Heart right ventricle (tissue), 16 donors: ENCODE data around the gene TSNAX. TPM values are rescaled to one million over a fixed set of nuclear protein-coding genes. Genes with fewer than 3 reads are reported as not detected.
A peak's percentile ranks its signal among the peaks of the same experiment; 100 is the strongest.

Experiments
- ATAC-seq, 8 donors: fragments of 200-7000 bp; cut with Tn5 transposase; one replicate each; pipeline ENCODE4 v1.9.1; 2020; ENCODE audit warnings: mild to moderate bottlenecking in 8 of 8, moderate library complexity in 8 of 8, moderate number of reproducible peaks in 1 of 8
- DNase-seq, 2 donors: peaks; one replicate each; pipeline ENCODE4 v3.0.0-alpha.2; 2020
- H3K27ac ChIP-seq, 10 donors: fragments of 200-600 bp; sonication (generic) in 2 of 10; one replicate each; pipeline versions ENCODE4 v1.5.0 to v1.8.0; 2020 to 2022; ENCODE audit warnings: mild to moderate bottlenecking in 3 of 10
- H3K27me3 ChIP-seq, 7 donors: fragments of 200-600 bp; one replicate each; pipeline ENCODE4 v1.8.0; 2021 to 2022; ENCODE audit warnings: mild to moderate bottlenecking in 2 of 7
- H3K36me3 ChIP-seq, 9 donors: fragments of 200-600 bp; sonication (generic) in 1 of 9; one replicate each; pipeline versions ENCODE4 v1.5.0 to v1.8.0; 2020 to 2022; ENCODE audit warnings: mild to moderate bottlenecking in 2 of 9
- H3K4me1 ChIP-seq, 9 donors: fragments of 200-600 bp; sonication (generic) in 1 of 9; one replicate each; pipeline versions ENCODE4 v1.5.0 to v1.8.0; 2020 to 2022; ENCODE audit warnings: mild to moderate bottlenecking in 4 of 9
- H3K4me3 ChIP-seq, 10 donors: fragments of 200-600 bp; sonication (generic) in 2 of 10; one replicate each; pipeline versions ENCODE4 v1.5.0 to v1.8.0; 2020 to 2022; ENCODE audit warnings: mild to moderate bottlenecking in 7 of 10, moderate library complexity in 2 of 10
- H3K9me3 ChIP-seq, 11 donors: fragments of 200-600 bp in 10 of 11; sonication (generic) in 2 of 11; one replicate each; pipeline versions ENCODE4 v1.5.0 to v1.8.0; 2013 to 2022; ENCODE audit warnings: mild to moderate bottlenecking in 2 of 11, control low read depth in 1 of 11, moderate library complexity in 1 of 11
- WGBS, 2 donors: extraction: QIAGEN DNeasy Blood & Tissue Kit; methylation state at CpG; one replicate each; pipeline ENCODE4 v1.1.7; 2013; ENCODE audit warnings: inconsistent platforms in 1 of 2; 5-methylcytosine and 5-hydroxymethylcytosine counted together
- intact Hi-C, 10 donors: fragments of 100-400 bp; cut with DNase I; formaldehyde crosslinking; loops; one replicate each; pipeline versions ENCODE4 v1.11.1 to v1.14.2; 2022
- polyA plus RNA-seq, 2 donors: library from polyadenylated mRNA; stranded (reverse); fragments of 200-250 nt; gene quantifications; one replicate each; pipeline ENCODE4 v1.2.3, GENCODE V29; 2013
- total RNA-seq, 10 donors: library from RNA; stranded (reverse); fragmentation: NEBNext Ultra II Directional in 3 of 10; extraction: Animal tissue kit (Norgen Biotek cat#: 25700) in 3 of 10; gene quantifications; one replicate each; pipeline versions ENCODE4 v1.2.1 to v1.2.4, GENCODE V29; 2021 to 2023
- TF ChIP-seq, protein P1 (sequence below), 9 donors: fragments of 200-600 bp; sonication (generic) in 2 of 9; IDR thresholded peaks; one replicate each; pipeline versions ENCODE4 v1.5.0 to v1.8.0; 2021 to 2022; ENCODE audit warnings: antibody characterized with exemption in 9 of 9, mild to moderate bottlenecking in 5 of 9, moderate library complexity in 1 of 9
- donor health status: Arrhythmogenic right ventricular cardiomyopathy.
- donor health status: ischemic (EF 13 %, LVEDD 7.1; RV severe dilation, severe dysfunction).
- donor health status: healthy with polysubstance abuse.
- donor health status: DM: no; HTN: yes; CAD: no.
- donor health status: DM: no; HTN: no; CAD: no.
- donor health status: ischemic (EF 25% LVEDD 6.9; RV normal size, moderate dysfunction).
- donor health status: ischemic (EF 25% LVEDD 5.7; RV mildly dilated, moderate dysfunction).
- donor health status: healthy.
- donor health status: DM: yes; HTN: yes; CAD: no.
- donor health status: Ischemic cardiomyopathy.
- donor health status: ischemic (EF 35%, LVEDD 5.7; RV mildly dilated, moderate dysfunction).
- donor health status: nonischemic (EF 11% LVEDD 7.7; RV severe dilation, severe dysfunction).
- donor health status: DM: yes; HTN: yes; CAD: no.
- donor health status: PGD.
- donor health status: ischemic (EF 29% LVEDD 5.4; RV normal size, mild dysfunction).
- donor health status: nonischemic (EF 23%, LVEDD 6.1; RV moderate dilation, normal function).

Gene TSNAX
- total and polyA plus RNA-seq, 12 donors, result 11.8 to 37.9 (median 32.0) TPM

DNA sequence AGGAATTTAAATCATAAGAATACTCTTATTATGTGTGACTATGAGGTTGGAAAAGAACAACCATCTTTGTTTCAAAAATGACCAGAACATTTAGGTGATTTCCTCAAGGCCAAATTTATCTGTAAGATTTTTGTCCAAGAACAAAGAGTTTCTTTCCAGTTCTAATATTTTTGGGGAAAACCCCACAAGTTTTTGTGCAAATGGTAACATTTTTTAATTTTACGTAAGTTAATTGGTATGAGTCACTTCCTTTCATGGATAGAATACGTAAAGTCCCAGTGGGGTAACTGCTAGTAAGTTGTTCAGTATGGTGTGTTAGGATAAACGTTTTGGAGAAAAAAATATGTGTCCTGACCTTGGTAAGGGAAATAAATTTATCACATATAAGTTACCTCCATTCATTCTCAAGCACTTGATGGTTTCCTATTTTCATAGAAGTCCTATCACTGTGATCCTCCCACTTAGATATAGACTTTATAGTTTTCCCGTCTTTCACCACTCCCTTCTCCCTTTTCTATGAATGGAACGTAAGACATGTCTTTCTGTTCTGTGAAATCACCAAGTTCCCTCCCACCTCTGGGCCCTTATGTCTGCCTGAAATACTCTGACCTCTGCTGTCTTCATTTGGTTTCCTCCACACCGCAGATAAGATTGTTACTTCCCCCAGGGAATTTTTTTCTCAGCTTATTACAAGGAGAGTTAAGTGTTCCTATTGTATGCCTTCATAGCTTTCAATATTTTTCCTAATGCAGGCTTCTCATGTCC is 34.9 kb upstream of the TSNAX start:
- peaks cover 0 to 11% (median 8%) of the 10 kb centered on the region in 9 donors for H3K4me1 ChIP-seq
- intact Hi-C loops, result no loop called here
- H3K9me3 ChIP-seq, result peaks cover 0 to 8% (median under 1%) of the 10 kb centered on the region in 11 donors
- H3K27ac ChIP-seq, result peak overlapping the region in 1 of 10 donors; percentile 11
- 29 to 33% methylated on average over 6 of the region's 6 CpGs for WGBS, 2 donors
- DNase-seq (no peak), ATAC-seq (peak in 3 of 8 donors; percentile 33 to 58 (median 55))
- TF ChIP-seq, protein P1, sequence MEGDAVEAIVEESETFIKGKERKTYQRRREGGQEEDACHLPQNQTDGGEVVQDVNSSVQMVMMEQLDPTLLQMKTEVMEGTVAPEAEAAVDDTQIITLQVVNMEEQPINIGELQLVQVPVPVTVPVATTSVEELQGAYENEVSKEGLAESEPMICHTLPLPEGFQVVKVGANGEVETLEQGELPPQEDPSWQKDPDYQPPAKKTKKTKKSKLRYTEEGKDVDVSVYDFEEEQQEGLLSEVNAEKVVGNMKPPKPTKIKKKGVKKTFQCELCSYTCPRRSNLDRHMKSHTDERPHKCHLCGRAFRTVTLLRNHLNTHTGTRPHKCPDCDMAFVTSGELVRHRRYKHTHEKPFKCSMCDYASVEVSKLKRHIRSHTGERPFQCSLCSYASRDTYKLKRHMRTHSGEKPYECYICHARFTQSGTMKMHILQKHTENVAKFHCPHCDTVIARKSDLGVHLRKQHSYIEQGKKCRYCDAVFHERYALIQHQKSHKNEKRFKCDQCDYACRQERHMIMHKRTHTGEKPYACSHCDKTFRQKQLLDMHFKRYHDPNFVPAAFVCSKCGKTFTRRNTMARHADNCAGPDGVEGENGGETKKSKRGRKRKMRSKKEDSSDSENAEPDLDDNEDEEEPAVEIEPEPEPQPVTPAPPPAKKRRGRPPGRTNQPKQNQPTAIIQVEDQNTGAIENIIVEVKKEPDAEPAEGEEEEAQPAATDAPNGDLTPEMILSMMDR (IDR thresholded peaks at IDR 0.05), result peak in 1 of 9 donors; percentile 18
- no peak overlapping the region for H3K4me3 ChIP-seq
- H3K36me3 ChIP-seq, result no peaks in the 10 kb centered on the region
- H3K27me3 ChIP-seq, result no peaks in the 10 kb centered on the region

DNA sequence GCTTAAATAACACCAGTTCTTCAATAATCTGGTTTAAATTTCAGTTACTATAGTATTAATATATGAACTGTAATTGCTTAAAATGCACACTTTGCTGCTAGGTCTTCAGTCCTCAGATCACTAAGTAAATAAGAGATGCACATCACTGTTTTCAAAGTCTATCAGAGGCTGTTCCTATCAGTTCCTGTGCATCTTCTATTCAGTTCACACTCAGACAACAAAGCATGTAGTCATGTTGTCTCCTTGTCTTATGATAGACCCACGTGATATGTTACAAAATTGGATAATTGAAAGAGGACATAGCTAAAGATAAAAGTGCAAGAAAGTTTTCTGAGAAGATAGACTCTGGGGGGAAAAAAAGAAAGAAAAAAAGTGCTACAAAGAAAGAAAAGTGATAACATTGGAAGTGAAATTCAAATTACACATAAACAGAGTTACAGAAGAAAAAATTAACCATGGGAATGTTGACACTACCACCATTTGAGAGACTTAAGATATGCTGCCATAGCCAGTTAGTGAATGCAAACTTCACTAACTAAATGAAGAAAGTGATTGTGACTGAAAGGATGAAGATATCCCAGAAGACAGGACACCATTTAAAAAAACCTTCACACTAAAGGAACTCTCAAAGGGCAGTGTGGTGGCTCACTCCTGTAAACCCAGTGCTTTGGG is 33.9 kb upstream of the TSNAX start:
- 56 to 65% methylated on average over 1 of the region's 1 CpG for WGBS, 2 donors
- Histone ChIP-seq H3K36me3 (peaks cover 0 to 4% (median 0%) of the 10 kb centered on the region in 9 donors), H3K27ac (no peak overlapping the region), H3K4me3 (no peak overlapping the region), H3K9me3 (peaks cover 0 to 18% (median 10%) of the 10 kb centered on the region in 11 donors), H3K27me3 (no peaks in the 10 kb centered on the region), H3K4me1 (peaks cover 0 to 11% (median 8%) of the 10 kb centered on the region in 9 donors)
- DNase-seq, result no peak
- intact Hi-C loops, result no loop called here
- TF ChIP-seq, protein P1 (IDR thresholded peaks at IDR 0.05), result no peak
- no peak for ATAC-seq

DNA sequence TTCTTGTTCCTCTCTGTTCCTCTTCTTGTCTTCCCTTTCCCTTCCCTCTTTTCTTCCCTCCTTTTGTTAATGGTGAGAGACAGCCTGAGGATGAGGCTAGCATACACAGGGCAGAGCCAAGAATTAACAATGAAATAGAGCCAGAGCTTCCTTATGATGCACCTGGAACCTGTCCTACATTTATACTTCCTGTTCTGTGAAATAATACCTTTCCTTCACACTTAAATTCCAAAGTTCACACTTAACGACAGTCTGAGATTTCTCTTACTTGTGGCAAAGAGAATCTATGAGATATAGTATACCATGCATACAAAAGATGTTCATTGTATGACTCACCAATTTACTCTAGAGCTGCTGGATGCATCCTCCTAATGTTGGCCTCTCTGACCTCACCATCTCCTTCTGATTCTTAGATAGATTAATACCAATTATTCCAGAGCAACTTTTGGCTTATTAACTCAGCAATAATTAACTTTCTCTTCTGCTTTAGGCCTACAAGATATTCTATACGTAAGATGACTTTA is 30.8 kb upstream of the TSNAX start:
- Histone ChIP-seq H3K9me3 (peaks cover 0 to 26% (median 12%) of the 10 kb centered on the region in 11 donors), H3K27me3 (no peaks in the 10 kb centered on the region), H3K4me3 (no peak overlapping the region), H3K36me3 (peaks cover 0 to 4% (median 0%) of the 10 kb centered on the region in 9 donors), H3K27ac (no peak overlapping the region), H3K4me1 (peaks cover 0 to 11% (median 8%) of the 10 kb centered on the region in 9 donors)
- 86 to 90% methylated on average over 2 of the region's 2 CpGs for WGBS, 2 donors
- no peak for ATAC-seq
- TF ChIP-seq, protein P1 (IDR thresholded peaks at IDR 0.05), result no peak
- DNase-seq, result no peak
- intact Hi-C loops, result no loop called here

DNA sequence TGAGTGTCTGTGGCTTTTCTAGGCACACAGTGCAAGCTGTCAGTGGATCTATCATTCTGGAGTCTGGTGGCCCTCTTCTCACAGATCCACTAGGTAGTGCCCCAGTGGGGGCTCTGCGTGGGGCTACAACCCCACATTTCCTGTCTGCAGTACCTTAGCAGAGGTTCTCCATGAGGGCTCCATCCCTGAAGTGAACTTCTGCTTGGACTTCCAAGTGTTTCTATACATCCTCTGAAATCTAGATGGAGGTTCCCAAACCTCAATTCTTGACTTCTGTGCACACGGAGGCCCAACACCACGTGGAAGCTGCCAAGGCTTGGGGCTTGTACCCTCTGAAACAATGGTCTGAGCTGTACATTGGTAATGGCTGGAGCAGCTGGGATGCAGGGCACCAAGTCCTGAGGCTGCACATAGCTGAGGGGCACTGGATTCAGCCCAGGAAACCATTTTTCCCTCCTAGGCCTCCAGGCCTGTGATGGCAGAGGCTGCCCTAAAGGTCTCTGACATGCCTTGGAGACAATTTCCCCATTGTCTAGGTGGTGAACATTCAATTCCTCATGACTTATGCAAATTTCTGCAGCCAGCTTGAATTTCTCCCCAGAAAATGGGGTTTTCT is 29.2 kb upstream of the TSNAX start:
- Histone ChIP-seq H3K27ac (no peak overlapping the region), H3K9me3 (peaks cover 0 to 26% (median 12%) of the 10 kb centered on the region in 11 donors), H3K4me1 (peaks cover 0 to 2% (median 0%) of the 10 kb centered on the region in 9 donors), H3K36me3 (peaks cover 0 to 4% (median 0%) of the 10 kb centered on the region in 9 donors), H3K27me3 (no peaks in the 10 kb centered on the region), H3K4me3 (no peak overlapping the region)
- TF ChIP-seq, protein P1 (IDR thresholded peaks at IDR 0.05), result no peak
- 70 to 81% methylated on average over 3 of the region's 3 CpGs for WGBS, 2 donors
- ATAC-seq (no peak), DNase-seq (no peak)
- intact Hi-C loops, result no loop called here
